ENCODE results near the gene SSBP4. TPM values are rescaled to one million over a fixed set of nuclear protein-coding genes. Genes with fewer than 3 reads are reported as not detected.

Gene SSBP4
- total and polyA plus RNA-seq, 2 donors (not counting 1 experiment from before 2014, with no cell fraction given), result 12.8 to 58.6 TPM

- TF ChIP-seq EZH2 (IDR thresholded peaks at IDR 0.05; ENCODE audit: low read length, missing control alignments) (no peak), CTCF (conservative IDR thresholded peaks at IDR 0.05 in 1 of 2, IDR thresholded peaks at IDR 0.05 in 1 of 2; ENCODE audit: low read depth in 1 of 2, low read length in 2 of 2) (no peak)
- Histone ChIP-seq H2AFZ (ENCODE audit: low read length) (no peak overlapping the region), H3K79me2 (ENCODE audit: control insufficient read depth, insufficient read depth, low read length) (no peaks in the 10 kb centered on the region), H3K9me3 (ENCODE audit: control insufficient read depth, insufficient read depth, low read depth, low read length) (no peaks in the 10 kb centered on the region), H3K4me2 (ENCODE audit: extremely low read depth, insufficient read depth, low read length) (no peak overlapping the region), H3K27me3 (ENCODE audit: control insufficient read depth, insufficient read depth, low read length) (no peaks in the 10 kb centered on the region), H3K36me3 (ENCODE audit: control insufficient read depth, insufficient read depth, low read length) (peaks cover 30% of the 10 kb centered on the region), H3K27ac (ENCODE audit: insufficient read depth, low read length) (no peak overlapping the region), H3K9ac (ENCODE audit: insufficient read depth, low read length) (no peak overlapping the region), H4K20me1 (ENCODE audit: control insufficient read depth, extremely low read depth, insufficient read depth, low read length) (no peaks in the 10 kb centered on the region), H3K4me3 (replicated peaks in 1 of 4; ENCODE audit: control extremely low read depth in 1 of 4, insufficient read depth in 1 of 4, low read depth in 3 of 4, low read length in 4 of 4) (no peak overlapping the region), H3K4me1 (ENCODE audit: control insufficient read depth, extremely low read depth, insufficient read depth, low read length) (no peaks in the 10 kb centered on the region)
- DNase-seq (ENCODE audit: low read depth in 2 of 2), result no peak
Measured at GRCh38 chr19:18445262-18445948, 26.2 kb downstream of the SSBP4 start.

GRCh38 chr19:18446145-18446810 lies 27.1 kb downstream of the SSBP4 start:
- H3K9me3 ChIP-seq (ENCODE audit: control insufficient read depth, insufficient read depth, low read depth, low read length), result no peaks in the 10 kb centered on the region
- no peak overlapping the region for H3K4me3 ChIP-seq (replicated peaks in 1 of 4; ENCODE audit: control extremely low read depth in 1 of 4, insufficient read depth in 1 of 4, low read depth in 3 of 4, low read length in 4 of 4)
- no peak overlapping the region for H2AFZ ChIP-seq (ENCODE audit: low read length)
- H3K27ac ChIP-seq (ENCODE audit: insufficient read depth, low read length), result no peak overlapping the region
- H3K4me2 ChIP-seq (ENCODE audit: extremely low read depth, insufficient read depth, low read length), result no peak overlapping the region
- no peak for DNase-seq (ENCODE audit: low read depth in 2 of 2)
- peaks cover 35% of the 10 kb centered on the region for H3K36me3 ChIP-seq (ENCODE audit: control insufficient read depth, insufficient read depth, low read length)
- TF ChIP-seq CTCF (conservative IDR thresholded peaks at IDR 0.05 in 1 of 2, IDR thresholded peaks at IDR 0.05 in 1 of 2; ENCODE audit: low read depth in 1 of 2, low read length in 2 of 2) (no peak), EZH2 (IDR thresholded peaks at IDR 0.05; ENCODE audit: low read length, missing control alignments) (no peak)
- no peaks in the 10 kb centered on the region for H3K27me3 ChIP-seq (ENCODE audit: control insufficient read depth, insufficient read depth, low read length)
- no peaks in the 10 kb centered on the region for H3K79me2 ChIP-seq (ENCODE audit: control insufficient read depth, insufficient read depth, low read length)
- H4K20me1 ChIP-seq (ENCODE audit: control insufficient read depth, extremely low read depth, insufficient read depth, low read length), result no peaks in the 10 kb centered on the region
- peaks cover 3% of the 10 kb centered on the region for H3K4me1 ChIP-seq (ENCODE audit: control insufficient read depth, extremely low read depth, insufficient read depth, low read length)
- no peak overlapping the region for H3K9ac ChIP-seq (ENCODE audit: insufficient read depth, low read length)

GRCh38 chr19:18446811-18447359 lies 27.7 kb downstream of the SSBP4 start:
- H3K79me2 ChIP-seq (ENCODE audit: control insufficient read depth, insufficient read depth, low read length), result no peaks in the 10 kb centered on the region
- no peak for DNase-seq (ENCODE audit: low read depth in 2 of 2)
- H3K4me1 ChIP-seq (ENCODE audit: control insufficient read depth, extremely low read depth, insufficient read depth, low read length), result peaks cover 3% of the 10 kb centered on the region
- no peak overlapping the region for H3K4me3 ChIP-seq (replicated peaks in 1 of 4; ENCODE audit: control extremely low read depth in 1 of 4, insufficient read depth in 1 of 4, low read depth in 3 of 4, low read length in 4 of 4)
- peaks cover 35% of the 10 kb centered on the region for H3K36me3 ChIP-seq (ENCODE audit: control insufficient read depth, insufficient read depth, low read length)
- H2AFZ ChIP-seq (ENCODE audit: low read length), result no peak overlapping the region
- H3K27ac ChIP-seq (ENCODE audit: insufficient read depth, low read length), result no peak overlapping the region
- H3K27me3 ChIP-seq (ENCODE audit: control insufficient read depth, insufficient read depth, low read length), result no peaks in the 10 kb centered on the region
- H3K9me3 ChIP-seq (ENCODE audit: control insufficient read depth, insufficient read depth, low read depth, low read length), result no peaks in the 10 kb centered on the region
- H3K9ac ChIP-seq (ENCODE audit: insufficient read depth, low read length), result no peak overlapping the region
- H3K4me2 ChIP-seq (ENCODE audit: extremely low read depth, insufficient read depth, low read length), result no peak overlapping the region
- no peak for TF ChIP-seq CTCF (conservative IDR thresholded peaks at IDR 0.05 in 1 of 2, IDR thresholded peaks at IDR 0.05 in 1 of 2; ENCODE audit: low read depth in 1 of 2, low read length in 2 of 2)
- no peaks in the 10 kb centered on the region for H4K20me1 ChIP-seq (ENCODE audit: control insufficient read depth, extremely low read depth, insufficient read depth, low read length)
